ENCODE results near the gene FANCI.

Gene FANCI

GRCh38 chr15:89330881-89331595 lies 87.3 kb downstream of the FANCI start:
- no peak for DNase-seq (ENCODE audit: low read depth in 2 of 3, low spot score in 2 of 3)

- DNase-seq (ENCODE audit: low read depth in 2 of 3, low spot score in 2 of 3), result no peak
Observed at GRCh38 chr15:89332446-89332845, 88.7 kb downstream of the FANCI start.

GRCh38 chr15:89333011-89333860 lies 89.5 kb downstream of the FANCI start:
- no peak for DNase-seq (ENCODE audit: low read depth in 2 of 3, low spot score in 2 of 3)

GRCh38 chr15:89333959-89334509 lies 90.3 kb downstream of the FANCI start:
- DNase-seq (ENCODE audit: low read depth in 2 of 3, low spot score in 2 of 3), result no peak

DNA sequence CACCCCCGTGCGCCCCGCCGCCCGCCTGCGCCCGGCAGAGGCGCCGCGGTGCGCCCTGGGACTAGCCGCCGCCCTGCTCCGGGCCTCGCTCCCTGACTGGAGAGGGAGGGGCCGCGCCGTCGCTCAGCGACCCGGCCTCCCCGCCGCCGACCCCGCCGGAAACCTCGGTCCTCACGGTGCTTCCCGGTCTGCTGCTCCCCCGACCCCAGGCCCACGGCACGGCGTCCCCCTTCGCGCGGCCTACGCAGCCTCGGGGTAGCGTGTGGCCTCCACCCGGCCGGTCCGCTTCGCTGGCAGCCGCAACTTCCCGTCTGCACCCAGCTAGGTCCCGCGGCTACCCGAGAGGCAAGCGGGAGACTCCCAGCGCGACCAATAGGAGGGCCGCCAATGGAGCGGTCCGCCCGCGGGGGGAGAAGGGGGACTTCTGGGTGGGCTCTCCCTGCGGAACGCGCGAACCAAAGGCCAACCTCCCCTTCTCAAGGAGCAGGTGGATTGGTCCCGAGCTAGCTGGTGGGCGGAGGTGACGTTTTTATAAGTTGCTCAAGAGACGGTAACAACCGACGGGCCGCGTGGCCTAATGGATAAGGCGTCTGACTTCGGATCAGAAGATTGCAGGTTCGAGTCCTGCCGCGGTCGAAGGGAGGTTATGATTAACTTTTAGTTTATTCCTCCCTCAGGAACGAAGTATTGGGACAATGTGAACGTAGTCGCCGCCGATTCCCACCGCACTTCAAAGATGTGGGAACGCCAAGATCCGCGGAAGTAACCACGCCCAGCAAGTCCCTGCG lies 90.9 kb downstream of the FANCI start, which contains the start of gene POLG:
TSS of gene POLG (minus strand) at position 315 of the 788 bp plus-strand sequence. CDS start 1,070 bp downstream, outside the sequence.
- peak; percentile 98 to 100 (median 100) for DNase-seq (ENCODE audit: low read depth in 2 of 3, low spot score in 2 of 3)

DNA sequence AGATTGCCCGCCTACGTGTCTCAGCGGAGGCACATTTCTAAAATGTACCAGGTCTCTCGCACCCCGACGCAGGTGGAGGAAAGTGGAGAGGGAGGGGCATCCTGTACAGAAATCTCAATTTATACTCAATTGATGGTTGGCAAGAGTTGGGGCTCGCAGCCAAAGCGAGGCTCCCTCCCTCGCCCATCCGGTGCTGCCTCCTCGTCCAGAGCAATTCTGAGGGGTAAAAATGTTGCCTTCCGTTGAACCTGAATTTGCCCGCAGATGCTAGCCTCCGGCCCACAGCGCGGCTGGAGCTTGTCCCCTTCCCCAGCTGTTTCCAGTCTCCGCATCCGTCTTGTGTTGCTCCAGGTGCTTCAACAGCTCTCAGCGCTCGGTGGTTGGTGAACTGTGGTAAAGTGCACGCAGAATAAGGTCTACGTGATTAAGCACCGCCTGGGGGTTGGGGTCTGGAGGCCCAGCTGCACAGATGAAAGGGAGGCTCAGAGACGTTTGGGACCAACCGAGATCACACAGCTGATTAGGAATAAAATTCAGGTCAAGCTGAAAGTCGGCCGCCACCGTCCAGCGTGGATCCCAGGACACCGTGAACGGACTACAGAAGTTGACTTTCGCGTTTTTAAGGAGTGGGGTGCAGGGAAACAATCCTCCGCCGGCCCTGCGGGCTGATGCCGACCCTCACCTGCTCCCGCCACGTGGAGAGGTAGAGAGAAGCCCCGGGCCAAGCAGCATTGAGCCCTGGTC lies 91.7 kb downstream of the FANCI start:
- peak in 1 of 3 experiments; percentile 43 for DNase-seq (ENCODE audit: low read depth in 2 of 3, low spot score in 2 of 3)

GRCh38 chr15:89338036-89338435 lies 94.3 kb downstream of the FANCI start:
- DNase-seq (ENCODE audit: low read depth in 2 of 3, low spot score in 2 of 3), result no peak

GRCh38 chr15:89340573-89340972 lies 96.8 kb downstream of the FANCI start:
- no peak for DNase-seq (ENCODE audit: low read depth in 2 of 3, low spot score in 2 of 3)

- DNase-seq (ENCODE audit: low read depth in 2 of 3, low spot score in 2 of 3), result no peak
Observed at GRCh38 chr15:89341316-89342005, 97.7 kb downstream of the FANCI start.

DNA sequence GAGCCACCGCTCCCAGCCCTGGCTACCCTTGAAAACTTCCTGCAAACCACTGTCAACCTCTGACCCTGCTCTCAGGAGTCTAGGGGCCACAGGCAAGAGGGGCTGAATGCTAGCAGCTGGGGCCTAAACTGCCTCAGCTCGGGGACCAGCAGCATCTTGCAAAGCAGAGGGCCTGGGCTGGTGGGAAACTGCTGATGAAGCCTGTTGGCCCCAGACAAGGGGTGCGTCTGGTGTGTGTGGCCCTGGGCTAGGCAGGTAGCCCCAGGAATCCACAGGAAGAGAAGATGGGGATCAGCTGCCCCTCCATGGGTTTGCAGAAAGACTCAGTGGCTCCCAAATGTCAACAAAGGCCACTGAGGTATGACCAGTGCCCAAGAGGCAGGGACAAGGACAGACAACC lies 99.1 kb downstream of the FANCI start:
- no peak for DNase-seq (ENCODE audit: low read depth in 2 of 3, low spot score in 2 of 3)

DNA sequence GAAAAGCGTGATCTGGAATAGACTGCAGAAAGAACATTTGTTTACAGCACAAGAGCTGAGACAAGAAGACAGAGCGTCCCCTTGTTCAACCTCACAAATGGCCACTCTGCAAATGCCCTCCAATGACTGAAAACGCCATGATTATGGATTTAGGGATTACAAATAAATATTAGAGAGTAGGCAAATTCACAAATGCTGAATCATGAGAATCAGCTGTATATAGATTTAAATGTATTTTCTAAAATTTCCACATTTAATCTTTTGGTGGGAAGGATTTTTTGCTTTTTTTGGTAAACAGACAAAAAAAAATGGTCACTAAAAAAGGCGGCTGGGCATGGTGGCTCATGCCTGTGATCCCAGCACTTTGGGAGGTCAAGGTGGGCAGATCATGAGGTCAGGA lies 101.5 kb downstream of the FANCI start:
- DNase-seq (ENCODE audit: low read depth in 2 of 3, low spot score in 2 of 3), result no peak

DNA sequence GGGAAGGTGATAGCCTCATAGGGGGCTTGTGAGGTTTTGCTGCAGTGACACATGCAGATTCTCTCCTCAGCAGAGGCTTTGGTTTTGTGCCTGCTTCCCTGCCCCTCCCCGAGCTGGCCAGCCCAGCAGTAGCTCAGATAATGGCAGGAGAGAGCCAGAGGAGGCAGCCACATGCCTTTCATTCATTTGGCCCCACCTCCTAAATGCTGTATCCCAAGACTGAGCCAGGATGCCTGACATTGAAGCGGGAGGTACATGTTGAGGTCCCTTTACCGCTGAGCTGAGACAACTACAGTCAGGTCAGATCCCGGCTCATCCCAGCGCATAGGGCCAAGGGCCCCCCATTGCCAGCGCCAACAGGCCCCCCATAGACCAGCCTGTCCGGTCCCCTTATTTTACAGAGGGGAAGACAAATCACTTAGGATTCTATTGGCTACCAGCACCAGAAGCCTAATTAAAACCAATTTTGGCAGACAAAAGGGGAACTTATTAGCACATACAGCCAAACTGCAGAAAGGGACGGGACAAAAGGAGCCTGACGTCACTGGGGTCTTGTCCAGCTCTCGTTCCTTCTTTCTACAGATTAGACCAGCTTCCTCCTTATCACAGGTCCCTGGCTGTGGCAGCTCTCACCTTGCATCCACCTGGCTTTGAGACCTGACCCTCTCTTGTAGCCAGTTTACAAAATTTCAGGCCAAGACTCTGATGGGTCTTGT lies 102.9 kb downstream of the FANCI start:
- DNase-seq (ENCODE audit: low read depth in 2 of 3, low spot score in 2 of 3), result no peak

GRCh38 chr15:89349206-89349558 lies 105.4 kb downstream of the FANCI start:
- no peak for DNase-seq (ENCODE audit: low read depth in 2 of 3, low spot score in 2 of 3)

DNA sequence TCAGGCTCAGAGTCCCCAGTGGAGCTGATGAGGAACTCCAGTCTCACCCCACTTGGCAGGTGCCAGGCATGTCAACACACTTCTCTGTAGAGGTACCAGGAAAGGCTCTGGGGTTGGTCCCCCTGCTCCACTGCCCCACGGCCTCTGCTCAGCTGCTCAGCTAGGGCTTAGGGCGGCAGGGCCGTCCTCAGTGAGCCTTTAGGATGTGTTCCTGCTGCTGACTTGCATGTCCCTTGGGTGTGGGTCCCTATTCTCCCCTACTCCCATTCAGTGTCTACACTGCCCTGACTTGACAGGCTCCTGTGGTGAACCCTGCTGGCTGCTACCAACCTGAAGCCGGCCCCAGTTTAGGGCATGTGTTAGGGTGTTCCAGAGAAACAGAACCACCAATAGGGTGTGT lies 108.7 kb downstream of the FANCI start:
- DNase-seq (ENCODE audit: low read depth in 2 of 3, low spot score in 2 of 3), result no peak

DNA sequence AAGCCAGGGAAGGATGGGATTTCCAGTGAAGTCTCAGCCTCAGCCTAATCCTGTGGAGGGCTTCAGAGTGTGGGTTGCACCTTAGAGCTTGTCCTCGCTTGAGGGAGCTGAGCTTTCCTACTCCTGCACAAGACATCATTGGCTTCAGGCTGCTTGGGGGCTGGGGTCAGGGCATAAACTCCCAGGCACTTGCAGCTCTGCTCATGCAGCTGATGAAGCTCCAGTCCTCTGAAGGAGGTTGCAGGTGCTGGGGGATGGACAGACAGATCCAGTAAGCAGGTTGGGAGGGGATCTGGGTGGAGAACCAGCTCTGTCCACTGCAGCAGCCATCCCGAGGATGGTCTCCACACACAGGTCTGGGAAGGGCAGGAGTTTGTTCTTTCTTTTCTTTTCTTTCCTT lies 110.2 kb downstream of the FANCI start:
- DNase-seq (ENCODE audit: low read depth in 2 of 3, low spot score in 2 of 3), result no peak

GRCh38 chr15:89356634-89357298 lies 113.0 kb downstream of the FANCI start:
- no peak for DNase-seq (ENCODE audit: low read depth in 2 of 3, low spot score in 2 of 3)

DNA sequence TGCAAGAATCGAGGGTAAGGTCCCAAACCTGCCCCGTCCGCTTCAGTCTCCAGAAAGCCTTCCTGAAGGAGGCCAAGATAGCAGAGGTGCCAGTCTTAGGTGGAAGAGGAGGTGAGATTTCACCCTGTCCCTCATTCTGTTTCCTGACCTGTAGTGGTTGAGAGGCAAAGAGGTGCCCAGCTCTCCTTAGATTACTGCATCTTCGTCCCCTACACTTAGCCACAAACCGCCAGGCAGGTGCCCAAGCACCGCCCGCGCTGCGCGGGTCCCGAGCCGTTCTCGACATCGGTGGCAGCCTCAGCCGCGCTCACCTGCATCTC lies 114.6 kb downstream of the FANCI start:
- DNase-seq (ENCODE audit: low read depth in 2 of 3, low spot score in 2 of 3), result no peak

DNA sequence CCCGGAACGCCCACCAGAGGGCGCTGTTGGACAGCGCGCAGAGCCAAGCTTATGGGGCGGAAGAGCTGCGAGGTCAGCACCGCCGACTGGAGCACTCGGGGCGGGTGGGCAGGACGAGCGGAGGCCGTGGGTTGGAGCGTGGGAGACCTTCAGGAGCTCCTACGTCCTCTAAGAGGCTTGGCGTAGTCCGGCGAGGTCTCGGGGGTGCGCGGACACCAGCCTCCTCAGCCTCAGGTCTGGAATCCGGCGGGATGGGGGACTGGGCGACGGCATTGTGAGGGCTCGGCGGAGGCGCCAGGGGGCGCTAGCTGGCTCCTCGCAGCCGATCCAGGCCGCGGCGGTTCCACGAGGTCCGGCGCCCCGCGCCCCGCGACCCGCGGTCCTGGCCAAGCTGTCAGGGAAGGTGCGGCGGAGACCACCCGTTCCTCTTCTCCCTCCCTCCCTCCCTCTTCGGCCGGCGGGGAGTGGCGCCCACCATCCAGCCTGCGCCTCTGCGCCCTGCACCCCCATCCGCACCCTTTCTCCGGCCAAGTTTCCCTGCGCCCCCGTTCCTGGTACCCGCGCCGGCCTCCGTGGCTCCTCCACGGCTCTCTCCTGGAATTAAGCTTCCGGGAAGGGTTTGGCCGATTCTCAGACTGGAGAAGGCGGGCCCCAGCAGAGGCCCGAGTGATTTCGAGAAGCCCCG lies 115.1 kb downstream of the FANCI start:
- DNase-seq (ENCODE audit: low read depth in 2 of 3, low spot score in 2 of 3), result peak; percentile 61 to 88 (median 79)

All from activated CD8-positive, alpha-beta memory T cell treated with anti-CD3 and anti-CD28 coated beads for 48 hours (primary cell).